Neural progenitor cell (in vitro differentiated cells): ENCODE results near the gene LARGE1. TPM values are rescaled to one million over a fixed set of nuclear protein-coding genes. Genes with fewer than 3 reads are reported as not detected.

Experiments
- DNase-seq: peaks from one replicate; pipeline ENCODE4 v3.0.0-alpha.2; 2016; ENCODE audit warnings: low spot score
- H2AFZ ChIP-seq: fragments of 200-600 bp; sonication (generic); replicated peaks from 2 replicates; pipeline ENCODE4 v1.6.1; 2016; ENCODE audit warnings: antibody characterized with exemption
- H3F3A ChIP-seq: fragments of 200-600 bp; sonication (generic); 2 replicates; pipeline ENCODE4 v1.6.1; 2016; ENCODE audit warnings: antibody characterized with exemption, low read depth
- H3K27ac ChIP-seq: fragments of 200-600 bp; sonication (generic); 2 replicates; pipeline ENCODE4 v1.5.1; 2016; ENCODE audit warnings: mild to moderate bottlenecking
- H3K27me3 ChIP-seq: fragments of 200-600 bp; sonication (generic); 2 replicates; pipeline ENCODE4 v1.6.1; 2016; ENCODE audit warnings: mild to moderate bottlenecking, moderate library complexity
- H3K36me3 ChIP-seq: fragments of 200-600 bp; sonication (generic); 2 replicates; pipeline ENCODE4 v1.5.1; 2016
- H3K4me1 ChIP-seq: fragments of 200-600 bp; sonication (generic); 2 replicates; pipeline ENCODE4 v1.6.1; 2016; ENCODE audit warnings: mixed run types
- H3K4me2 ChIP-seq: fragments of 200-600 bp; sonication (generic); 2 replicates; pipeline ENCODE4 v1.6.1; 2016
- H3K4me3 ChIP-seq: fragments of 200-600 bp; sonication (generic); 2 replicates; pipeline ENCODE4 v1.5.1; 2016
- H3K79me2 ChIP-seq: fragments of 200-600 bp; sonication (generic); 2 replicates; pipeline ENCODE4 v1.6.1; 2016; ENCODE audit warnings: low read depth
- H3K9ac ChIP-seq: fragments of 200-600 bp; sonication (generic); 2 replicates; pipeline ENCODE4 v1.6.1; 2016
- H3K9me3 ChIP-seq: fragments of 200-600 bp; sonication (generic); 2 replicates; pipeline ENCODE4 v1.5.1; 2016; ENCODE audit warnings: low read depth
- H4K20me1 ChIP-seq: fragments of 200-600 bp; sonication (generic); 2 replicates; pipeline ENCODE4 v1.6.1; 2016; ENCODE audit warnings: low read depth
- H3K27ac Mint-ChIP-seq: 3 replicates; pipeline ENCODE4 v1.8.0; 2021; ENCODE audit warnings: mixed read lengths
- H3K27me3 Mint-ChIP-seq: 2 replicates; pipeline ENCODE4 v1.8.0; 2022; ENCODE audit warnings: low read depth, mild to moderate bottlenecking, inconsistent platforms, moderate library complexity, mixed read lengths; ENCODE audit not compliant: insufficient read depth
- H3K36me3 Mint-ChIP-seq: 3 replicates; pipeline ENCODE4 v1.8.0; 2021; ENCODE audit warnings: mixed read lengths
- H3K4me1 Mint-ChIP-seq: 3 replicates; pipeline ENCODE4 v1.8.0; 2021; ENCODE audit warnings: mixed read lengths
- H3K4me3 Mint-ChIP-seq: 3 replicates; pipeline ENCODE4 v1.8.0; 2021; ENCODE audit warnings: mild to moderate bottlenecking, moderate library complexity, mixed read lengths
- H3K9me3 Mint-ChIP-seq: 3 replicates; pipeline ENCODE4 v1.8.0; 2020; ENCODE audit warnings: mixed read lengths
- EZH2 ChIP-seq: fragments of 200-600 bp; sonication (generic); IDR thresholded peaks from 2 replicates; pipeline ENCODE4 v1.6.1; 2017; ENCODE audit warnings: antibody characterized with exemption, mild to moderate bottlenecking, moderate library complexity
- EZH2phosphoT487 ChIP-seq: fragments of 200-600 bp; sonication (generic); IDR thresholded peaks from 2 replicates; pipeline ENCODE4 v1.6.1; 2017; ENCODE audit warnings: antibody characterized with exemption
- total RNA-seq: library from RNA; depleted of rRNA; stranded (reverse); fragments of >200 nt; gene quantifications from 2 replicates; pipeline ENCODE4 v1.2.3, GENCODE V29; 2015; ENCODE audit warnings: low replicate concordance
- TF ChIP-seq, protein P1 (sequence below): fragments of 200-600 bp; sonication (generic); IDR thresholded peaks from 2 replicates; pipeline ENCODE4 v1.5.1; 2017; ENCODE audit warnings: antibody characterized with exemption, mild to moderate bottlenecking

The LARGE1 gene
- total RNA-seq, 1 donor from 2014 or later = 24.9 TPM

DNA sequence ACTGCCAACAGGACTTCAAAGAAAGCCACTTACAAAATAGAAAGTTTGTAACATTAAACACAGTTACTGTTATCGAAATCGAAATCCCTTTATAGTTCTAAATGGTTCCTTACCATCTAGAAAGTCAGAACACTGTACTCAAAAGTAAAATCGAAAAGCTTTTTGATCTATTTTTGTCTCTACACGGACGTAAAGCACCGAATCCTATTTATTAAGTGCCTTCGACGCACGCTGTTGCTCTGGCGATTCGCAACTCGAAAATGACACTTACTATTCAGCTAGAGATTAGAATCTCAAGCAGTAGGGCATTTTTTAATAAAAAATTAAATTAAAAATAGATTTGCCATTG, 78.3 kb downstream of the LARGE1 start:
- Histone ChIP-seq H3K4me2 (no peak overlapping the region), H3K79me2 (peaks cover 78% of the 10 kb centered on the region)

DNA sequence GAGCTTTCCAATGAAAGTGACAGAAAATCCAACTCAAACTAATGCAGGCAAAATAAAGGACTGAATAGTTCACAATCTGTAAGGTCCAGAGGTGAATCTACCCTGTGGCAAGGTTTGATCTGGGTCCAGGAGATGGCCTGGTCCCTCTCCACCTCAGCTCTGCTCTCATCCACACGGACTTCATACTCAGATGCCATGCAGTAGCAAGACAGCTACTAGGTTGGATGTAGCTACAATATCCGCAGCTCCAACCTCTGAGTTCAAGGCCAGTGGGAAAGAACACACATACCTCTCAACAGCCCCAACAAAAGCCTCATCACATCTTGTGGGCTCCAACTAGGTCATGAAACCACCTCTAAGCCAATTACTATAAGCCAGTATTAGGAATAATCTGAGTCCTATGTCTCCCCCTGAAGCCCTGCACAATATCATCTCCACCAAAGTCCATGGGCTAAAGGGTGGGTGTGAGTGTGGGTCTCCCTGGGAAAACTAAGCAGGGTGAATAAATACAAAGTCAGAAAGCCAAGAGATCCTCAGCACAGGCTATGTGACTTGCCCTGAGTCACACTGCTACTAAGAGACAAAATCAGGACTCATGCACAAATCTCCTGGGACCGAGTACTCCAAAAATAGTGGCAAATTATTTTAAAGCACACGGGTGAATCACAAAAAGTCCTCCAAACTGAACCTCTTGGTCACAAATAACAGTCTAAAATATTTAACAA, 78.8 kb downstream of the LARGE1 start:
- Histone ChIP-seq H2AFZ (no peak overlapping the region), H3K27me3 (no peaks in the 10 kb centered on the region), H3K4me3 (no peak overlapping the region), H3K27ac (no peak overlapping the region), H3K4me2 (no peak overlapping the region), H3K36me3 (no peaks in the 10 kb centered on the region), H3K4me1 (no peaks in the 10 kb centered on the region), H4K20me1 (no peaks in the 10 kb centered on the region), H3K9ac (no peak overlapping the region), H3F3A (no peaks in the 10 kb centered on the region), H3K9me3 (no peaks in the 10 kb centered on the region), H3K79me2 (peaks cover 81% of the 10 kb centered on the region)
- peaks cover 4% of the 10 kb centered on the region for H3K27me3 Mint-ChIP-seq
- DNase-seq = no peak
- H3K9me3 Mint-ChIP-seq = peaks cover 9% of the 10 kb centered on the region
- H3K36me3 Mint-ChIP-seq = no peaks in the 10 kb centered on the region
- no peak overlapping the region for H3K27ac Mint-ChIP-seq
- TF ChIP-seq EZH2phosphoT487 (no peak), EZH2 (no peak)
- TF ChIP-seq, protein P1, sequence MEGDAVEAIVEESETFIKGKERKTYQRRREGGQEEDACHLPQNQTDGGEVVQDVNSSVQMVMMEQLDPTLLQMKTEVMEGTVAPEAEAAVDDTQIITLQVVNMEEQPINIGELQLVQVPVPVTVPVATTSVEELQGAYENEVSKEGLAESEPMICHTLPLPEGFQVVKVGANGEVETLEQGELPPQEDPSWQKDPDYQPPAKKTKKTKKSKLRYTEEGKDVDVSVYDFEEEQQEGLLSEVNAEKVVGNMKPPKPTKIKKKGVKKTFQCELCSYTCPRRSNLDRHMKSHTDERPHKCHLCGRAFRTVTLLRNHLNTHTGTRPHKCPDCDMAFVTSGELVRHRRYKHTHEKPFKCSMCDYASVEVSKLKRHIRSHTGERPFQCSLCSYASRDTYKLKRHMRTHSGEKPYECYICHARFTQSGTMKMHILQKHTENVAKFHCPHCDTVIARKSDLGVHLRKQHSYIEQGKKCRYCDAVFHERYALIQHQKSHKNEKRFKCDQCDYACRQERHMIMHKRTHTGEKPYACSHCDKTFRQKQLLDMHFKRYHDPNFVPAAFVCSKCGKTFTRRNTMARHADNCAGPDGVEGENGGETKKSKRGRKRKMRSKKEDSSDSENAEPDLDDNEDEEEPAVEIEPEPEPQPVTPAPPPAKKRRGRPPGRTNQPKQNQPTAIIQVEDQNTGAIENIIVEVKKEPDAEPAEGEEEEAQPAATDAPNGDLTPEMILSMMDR = no peak
- peaks cover 3% of the 10 kb centered on the region for H3K4me1 Mint-ChIP-seq
- no peak overlapping the region for H3K4me3 Mint-ChIP-seq

More for the DNA sequence above, 78.3 kb downstream of the LARGE1 start:
- Histone ChIP-seq H3K27ac (no peak overlapping the region), H3K4me1 (no peaks in the 10 kb centered on the region), H3K4me3 (no peak overlapping the region), H3K9me3 (no peaks in the 10 kb centered on the region), H3K27me3 (no peaks in the 10 kb centered on the region), H3F3A (no peaks in the 10 kb centered on the region), H3K9ac (no peak overlapping the region), H3K36me3 (no peaks in the 10 kb centered on the region), H2AFZ (no peak overlapping the region), H4K20me1 (no peaks in the 10 kb centered on the region)
- Mint-ChIP-seq H3K27me3 (peaks cover 7% of the 10 kb centered on the region), H3K4me1 (peaks cover 3% of the 10 kb centered on the region), H3K4me3 (no peak overlapping the region), H3K9me3 (peaks cover 11% of the 10 kb centered on the region), H3K36me3 (peaks cover 3% of the 10 kb centered on the region), H3K27ac (no peak overlapping the region)
- no peak for TF ChIP-seq EZH2phosphoT487
- TF ChIP-seq, protein P1 = no peak
- DNase-seq = no peak

DNA sequence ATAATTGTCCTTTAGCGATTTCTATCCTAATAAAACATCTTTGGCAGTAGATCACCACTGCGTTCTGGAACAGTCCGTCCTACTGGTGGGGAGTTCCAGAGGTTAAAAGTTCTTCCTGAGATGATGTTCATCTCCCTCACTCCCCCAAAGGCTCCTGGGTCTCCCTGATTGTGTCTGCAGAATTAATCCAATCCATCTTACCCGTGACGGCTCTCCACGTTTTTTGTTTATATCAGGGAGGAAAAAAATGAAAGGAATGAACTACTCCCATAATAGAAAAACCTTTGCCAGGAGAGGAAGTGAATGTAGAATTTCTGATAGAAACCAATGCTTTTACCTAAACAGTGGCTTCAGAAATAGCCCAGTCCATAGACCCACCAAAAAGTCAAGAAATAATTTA, 81.6 kb downstream of the LARGE1 start:
- no peak overlapping the region for H3K4me3 Mint-ChIP-seq
- Histone ChIP-seq H3K27me3 (no peaks in the 10 kb centered on the region), H4K20me1 (peaks cover 9% of the 10 kb centered on the region), H3K9me3 (no peaks in the 10 kb centered on the region), H3K4me2 (no peak overlapping the region), H3F3A (peaks cover 3% of the 10 kb centered on the region), H3K36me3 (no peaks in the 10 kb centered on the region), H3K9ac (no peak overlapping the region), H2AFZ (no peak overlapping the region), H3K4me3 (no peak overlapping the region), H3K79me2 (peaks cover 95% of the 10 kb centered on the region), H3K4me1 (peaks cover 14% of the 10 kb centered on the region), H3K27ac (no peak overlapping the region)
- no peaks in the 10 kb centered on the region for H3K9me3 Mint-ChIP-seq
- H3K36me3 Mint-ChIP-seq = no peaks in the 10 kb centered on the region
- no peak for DNase-seq
- H3K27ac Mint-ChIP-seq = no peak overlapping the region
- TF ChIP-seq EZH2 = no peak
- TF ChIP-seq, protein P1 = no peak
- no peak for TF ChIP-seq EZH2phosphoT487
- peaks cover 6% of the 10 kb centered on the region for H3K27me3 Mint-ChIP-seq
- H3K4me1 Mint-ChIP-seq = peaks cover 12% of the 10 kb centered on the region
